Stimulated activated CD8-positive, alpha-beta memory T cell treated with anti-CD3 and anti-CD28 coated beads, Interleukin-15, amount 100 ng/mL, for 1 hour (primary cell): Measurements from ENCODE around the gene LATS1.

Experiments used
- DNase-seq: peaks from one replicate; pipeline ENCODE4 v3.0.0-alpha.2; 2020; ENCODE audit warnings: low read depth

Gene LATS1

DNA sequence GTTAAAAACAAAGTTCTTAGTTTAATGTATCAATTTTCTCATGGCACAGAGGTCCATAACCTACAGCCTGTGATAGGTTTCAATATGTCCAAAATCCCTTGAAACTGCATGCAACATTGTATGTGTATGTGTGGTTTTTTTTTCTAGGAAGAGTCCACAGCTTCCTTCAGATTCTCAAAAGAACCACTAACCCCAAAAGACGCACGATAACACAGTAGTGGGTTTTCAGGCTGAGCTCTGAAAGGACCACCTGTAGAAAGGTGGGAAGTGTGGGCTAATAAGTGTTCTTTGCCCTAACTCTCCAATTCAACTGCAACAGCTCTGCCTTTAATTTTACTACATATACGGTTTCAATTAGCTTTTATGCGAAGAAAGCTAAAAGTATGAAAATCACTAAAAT, 57.9 kb downstream of the LATS1 start:
- no peak for DNase-seq

DNA sequence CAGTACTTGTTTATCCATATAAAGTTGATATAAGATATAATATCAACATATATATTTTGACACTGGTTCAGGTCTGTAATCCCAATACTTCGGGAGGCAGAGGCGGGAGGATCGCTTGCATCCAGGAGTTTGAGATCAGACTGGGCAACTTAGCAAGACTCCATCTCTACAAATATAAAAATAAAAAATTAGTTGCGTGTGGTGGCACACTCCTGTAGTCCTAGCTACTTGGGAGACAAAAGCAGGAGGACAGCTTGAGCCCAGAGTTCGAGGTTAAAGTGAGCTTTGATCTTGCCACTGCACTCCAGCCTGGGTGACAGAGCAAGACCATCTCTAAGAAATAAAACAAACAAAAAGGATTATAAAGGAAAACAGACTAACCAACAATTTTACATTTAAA, 60.5 kb downstream of the LATS1 start:
- no peak for DNase-seq

DNA sequence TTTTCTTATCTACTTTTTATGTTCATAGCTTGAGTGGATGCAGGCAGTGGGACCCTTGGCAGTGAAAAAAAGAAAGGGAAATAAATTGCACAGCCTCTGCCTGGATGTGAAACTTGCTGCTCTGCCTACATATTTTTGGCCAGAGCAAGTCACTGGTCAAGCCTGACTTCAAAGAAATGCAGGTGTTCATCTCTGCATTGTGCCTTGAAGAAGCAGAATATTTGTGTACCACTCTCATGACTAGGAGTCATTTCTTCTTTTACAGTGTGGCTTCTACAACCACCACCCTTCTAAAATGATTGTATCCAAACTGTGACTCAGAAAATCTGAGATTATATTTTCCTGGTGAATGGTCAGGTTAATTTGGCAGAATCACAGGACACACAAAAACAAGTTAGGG, 66.8 kb downstream of the LATS1 start:
- DNase-seq = no peak

DNA sequence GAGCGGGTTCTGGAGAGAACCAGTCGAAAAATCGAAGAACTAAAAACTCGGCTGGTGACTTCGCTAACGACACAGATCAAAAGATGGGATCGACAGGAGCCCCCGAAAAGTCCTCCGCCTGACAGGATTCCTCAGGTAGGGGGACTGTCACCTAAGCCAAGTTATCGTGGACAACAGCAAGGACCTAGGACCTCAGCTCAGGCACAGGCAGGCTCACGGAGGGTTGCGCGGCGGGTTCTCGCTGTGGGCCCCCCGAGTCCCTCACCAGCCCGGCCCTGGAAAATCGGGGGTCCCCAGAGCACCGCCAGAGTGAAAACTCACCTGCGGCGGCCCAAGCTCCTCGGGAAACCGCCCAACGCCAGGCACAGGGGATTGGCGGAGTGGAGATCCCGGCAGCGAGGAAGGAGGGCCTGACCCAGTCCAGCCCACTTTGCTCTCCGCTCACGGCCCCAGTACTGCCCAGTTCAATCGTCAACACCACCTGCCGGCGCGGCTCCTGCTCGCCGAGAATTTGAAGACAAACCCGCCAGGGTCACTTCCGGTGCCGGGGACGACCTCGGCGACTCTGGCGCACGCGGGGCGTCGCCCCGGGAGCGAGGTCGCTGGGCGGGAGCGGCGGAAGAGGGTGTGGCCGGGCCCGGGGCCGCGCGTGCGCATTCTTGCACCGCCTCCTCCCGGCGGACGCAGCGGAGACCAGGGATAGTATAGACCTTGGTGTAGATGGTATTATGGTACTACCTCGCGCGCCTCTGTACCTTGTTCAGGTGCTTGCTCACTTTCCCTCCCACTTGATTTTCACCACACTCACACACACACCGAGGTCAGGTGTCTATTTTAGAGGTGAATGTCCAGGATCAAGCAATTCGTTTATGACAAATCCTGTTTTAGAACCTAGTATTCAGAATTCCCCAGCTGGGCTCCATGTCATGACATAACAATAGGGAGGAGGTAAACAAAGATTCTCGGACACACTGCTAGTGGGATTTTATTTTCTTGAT, 69.5 kb downstream of the LATS1 start, which contains the start of gene KATNA1:
Gene KATNA1 (minus strand): TSS at position 567 of the 998 bp plus-strand sequence. CDS start 10,167 bp downstream, outside the sequence.
- peak; percentile 70 for DNase-seq

DNA sequence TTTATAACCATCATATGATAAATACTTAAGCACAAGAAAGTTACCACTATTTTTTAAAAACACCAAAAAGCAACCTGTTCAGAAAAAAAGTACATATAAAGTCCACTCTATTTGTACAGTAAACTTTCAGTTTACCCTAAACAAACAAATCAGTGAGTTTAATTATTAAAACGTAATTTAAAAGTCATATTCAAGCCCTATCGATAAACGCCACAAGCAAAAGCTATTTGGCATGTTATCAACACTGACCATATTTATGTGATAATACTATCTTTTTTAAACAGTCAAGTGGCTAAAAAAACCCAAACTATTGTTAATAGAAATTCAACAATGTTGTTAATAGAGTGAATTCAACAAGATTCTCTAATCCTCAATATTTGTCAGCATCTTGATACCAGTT, 71.3 kb downstream of the LATS1 start:
- no peak for DNase-seq

DNA sequence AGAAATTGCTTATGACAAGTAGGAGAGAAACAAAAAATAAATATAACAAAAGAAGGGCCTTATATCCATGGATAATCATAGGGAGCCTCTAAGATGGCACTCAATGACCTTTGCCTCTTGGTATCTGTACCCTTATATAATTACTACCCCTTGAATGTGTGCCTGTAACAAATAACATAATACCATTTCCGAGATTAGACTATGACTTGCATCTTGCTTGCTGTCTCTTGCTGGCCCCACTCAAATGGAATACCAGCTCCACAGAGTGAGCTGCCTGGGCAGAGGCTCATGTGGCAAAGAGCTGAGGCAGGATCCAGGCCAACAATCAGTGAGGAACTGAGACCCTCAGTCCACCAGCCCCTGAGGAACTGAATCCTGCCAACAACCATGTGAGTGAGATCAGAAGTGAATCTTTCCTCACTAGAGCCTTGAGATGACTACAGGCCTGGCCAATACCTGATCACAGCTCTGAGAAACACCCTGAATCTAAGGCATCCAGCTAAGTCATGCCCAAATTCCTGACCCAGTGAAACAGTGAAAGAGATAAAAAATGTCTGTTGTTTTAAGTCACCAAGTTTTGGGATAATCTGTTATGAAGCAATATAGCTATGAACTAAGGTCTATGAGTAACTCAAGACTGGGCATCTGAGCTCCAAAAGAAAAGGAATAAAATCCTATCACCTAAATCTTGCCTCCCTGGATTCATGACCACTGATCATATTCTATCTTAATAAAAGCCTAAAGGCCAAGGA, 74.9 kb downstream of the LATS1 start:
- no peak for DNase-seq

DNA sequence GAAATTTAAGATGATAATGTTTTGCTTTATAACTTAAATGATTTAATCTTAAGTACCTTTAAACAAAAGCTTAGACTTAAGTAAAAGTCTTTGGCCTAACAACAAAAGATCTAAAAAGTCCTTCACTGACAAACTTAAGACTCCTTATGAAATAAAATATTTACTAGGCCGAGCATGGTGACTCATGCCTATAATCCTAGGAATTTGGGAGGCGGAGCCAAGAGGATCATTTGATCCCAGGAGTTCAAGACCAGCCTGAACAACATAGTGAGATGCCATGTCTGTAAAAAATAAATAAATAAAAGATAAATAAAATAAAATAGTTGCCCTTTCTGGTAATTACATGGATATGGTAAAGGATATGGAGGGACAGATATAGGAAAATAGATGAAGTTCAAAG, 81.8 kb downstream of the LATS1 start:
- DNase-seq = no peak

DNA sequence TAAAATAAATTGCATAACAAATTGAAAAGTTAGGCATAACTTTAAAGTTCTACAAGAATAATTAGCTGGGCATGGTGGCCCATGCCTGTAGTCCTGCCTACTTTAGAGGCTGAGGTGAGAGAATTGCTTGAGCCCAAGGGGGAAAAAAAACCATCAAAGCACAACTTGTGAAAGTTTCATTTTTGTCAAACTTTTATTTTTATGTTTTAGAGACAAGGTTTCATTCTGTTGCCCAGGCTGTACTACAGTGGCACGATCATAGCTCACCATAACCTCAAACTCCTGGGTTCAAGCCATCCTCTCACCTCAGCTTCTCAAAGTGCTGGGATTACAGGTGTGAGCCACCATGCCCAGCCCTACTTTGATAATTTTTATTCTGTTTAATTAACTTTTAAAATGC, 83.6 kb downstream of the LATS1 start:
- DNase-seq = no peak

DNA sequence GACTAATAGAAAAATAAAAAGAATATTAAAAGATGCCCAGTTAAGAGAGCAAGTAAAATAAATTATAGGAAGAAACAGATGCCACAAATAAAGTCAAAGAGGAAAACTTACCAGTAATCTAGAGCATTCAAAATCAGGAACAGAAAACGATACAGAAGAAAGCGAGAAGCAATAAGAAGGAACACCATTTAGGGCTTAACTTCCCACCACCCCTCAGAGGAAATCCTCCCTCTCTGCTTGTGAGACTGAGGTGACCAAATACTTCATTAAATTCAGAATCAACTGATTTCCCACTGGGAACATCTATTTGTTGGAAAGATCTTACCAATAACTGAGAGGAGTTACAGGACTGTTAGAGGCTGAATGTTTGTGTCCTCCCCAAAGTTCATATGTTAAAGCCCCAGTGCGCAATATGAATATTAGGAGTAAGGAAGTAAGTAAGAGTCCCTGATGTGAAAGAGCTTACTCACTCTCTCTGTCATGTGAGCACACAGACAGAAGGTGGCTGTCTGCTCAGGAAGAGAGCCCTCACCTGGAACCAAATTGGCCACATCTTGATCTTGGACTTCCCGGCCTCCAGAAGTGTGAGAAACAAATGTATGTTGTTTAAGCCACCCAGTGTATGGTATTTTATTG, 88.9 kb downstream of the LATS1 start:
- DNase-seq = no peak

DNA sequence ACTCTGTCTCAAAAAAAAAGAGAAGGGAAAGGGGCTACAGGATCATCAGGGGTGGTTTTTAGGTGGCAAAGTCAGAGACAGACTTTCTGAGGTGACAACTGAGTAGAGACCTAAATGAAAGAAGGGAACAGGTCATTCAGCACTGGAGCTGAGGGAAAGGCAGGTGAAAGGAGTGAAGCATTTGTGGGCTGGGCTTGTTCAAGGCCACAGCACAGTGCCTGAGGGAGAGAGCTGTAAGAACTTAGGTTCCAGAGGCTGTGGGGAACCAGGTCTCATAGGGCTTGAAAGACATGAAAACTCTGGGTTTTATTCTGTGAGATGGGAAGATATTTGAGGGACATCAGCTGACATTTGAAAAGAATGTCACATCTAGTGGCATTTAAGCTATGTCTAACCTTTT, 90.2 kb downstream of the LATS1 start:
- no peak for DNase-seq

DNA sequence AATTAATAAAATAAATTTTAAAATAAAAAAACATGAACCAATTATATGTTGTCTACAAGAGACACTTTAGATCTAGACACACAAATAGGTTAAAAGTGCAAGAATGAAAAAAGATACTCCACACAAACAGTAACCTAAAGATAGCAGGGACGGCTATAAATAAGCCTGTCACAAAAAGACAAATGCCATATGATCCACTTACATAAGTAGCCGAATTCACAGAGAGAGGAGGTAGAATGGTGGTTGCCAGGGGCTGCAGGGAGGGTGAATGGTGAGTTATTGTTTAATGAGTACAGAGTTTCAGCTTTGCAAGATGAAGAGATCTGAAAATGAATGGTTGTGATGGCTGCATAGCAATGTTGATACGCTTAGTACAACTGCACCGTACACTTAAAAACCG, 102.1 kb downstream of the LATS1 start:
- no peak for DNase-seq

DNA sequence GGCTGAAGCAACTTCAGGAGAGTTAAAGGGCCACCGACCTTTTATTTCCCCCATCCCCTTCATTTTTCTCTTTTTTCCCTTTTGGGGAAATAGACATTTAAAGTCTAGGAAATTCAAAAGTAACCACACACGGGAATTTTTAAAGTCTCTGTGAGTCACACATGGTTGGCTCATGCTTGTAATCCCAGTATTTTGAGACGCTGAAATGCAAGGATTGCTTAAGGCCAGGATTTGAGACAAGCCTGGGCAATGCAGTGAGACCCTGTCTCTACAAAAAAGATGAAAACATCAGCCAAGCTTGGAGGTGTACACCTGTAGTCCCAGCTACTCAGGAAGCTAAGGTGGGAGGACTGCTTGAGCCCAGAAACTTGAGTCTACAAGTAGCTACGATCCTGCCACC, 103.6 kb downstream of the LATS1 start:
- DNase-seq = no peak

DNA sequence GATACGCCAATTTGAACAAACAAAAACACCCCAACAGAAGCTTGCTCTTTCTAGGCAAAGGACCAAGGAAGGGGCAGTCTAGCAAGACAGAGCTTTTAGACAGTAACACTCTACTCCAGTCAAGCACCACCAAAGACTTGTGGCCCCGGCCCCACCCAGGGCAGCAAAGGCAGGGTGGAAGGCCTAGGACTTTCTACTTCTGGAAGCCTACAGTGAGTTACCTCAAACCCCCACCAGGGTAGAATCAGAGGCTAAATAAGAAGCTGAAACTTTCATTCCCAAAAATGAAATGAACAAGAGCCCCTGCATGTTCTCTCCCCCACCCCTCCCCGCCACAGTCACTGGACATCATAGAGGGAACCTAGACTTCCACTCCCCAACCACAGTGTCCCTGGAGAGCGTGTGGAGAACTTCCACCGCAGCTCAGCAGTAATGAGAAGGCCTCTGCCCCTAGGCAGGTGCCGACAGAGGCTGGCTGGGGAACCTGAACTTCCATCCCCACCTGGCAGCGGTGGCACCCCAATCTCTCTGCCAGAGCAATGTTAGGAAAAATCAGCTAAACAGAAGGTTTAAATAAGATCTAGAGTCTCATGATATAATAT, 109.4 kb downstream of the LATS1 start:
- DNase-seq = no peak
